Liver (tissue), 3 donors: ENCODE data around the gene PREPL.

Experiments used
- ATF3 ChIP-seq: IDR thresholded peaks from 2 replicates; pipeline ENCODE4 v1.6.1; 2016; ENCODE audit warnings: antibody characterized with exemption
- CTCF ChIP-seq: fragments of 150-350 bp; IDR thresholded peaks from 2 replicates; pipeline ENCODE4 v1.5.1; 2017; ENCODE audit warnings: improper control_type of control experiment, low read depth, low read length; ENCODE audit not compliant: missing input control
- EGR1 ChIP-seq, 2 donors: IDR thresholded peaks; 2 replicates each; pipeline ENCODE4 v1.6.1; 2016 to 2018; ENCODE audit warnings: antibody characterized with exemption in 2 of 2, low read depth in 2 of 2
- FOXA2 ChIP-seq: IDR thresholded peaks from 2 replicates; pipeline ENCODE4 v1.6.1; 2016; ENCODE audit warnings: antibody characterized with exemption
- GABPA ChIP-seq, 2 donors: IDR thresholded peaks in 1 of 2; conservative IDR thresholded peaks in 1 of 2; 2 replicates each; pipeline ENCODE4 v1.6.1; 2016; ENCODE audit warnings: antibody characterized with exemption in 2 of 2, mild to moderate bottlenecking in 1 of 2, moderate library complexity in 1 of 2
- HNF4A ChIP-seq, 2 donors: conservative IDR thresholded peaks; 2 replicates each; pipeline ENCODE4 v1.6.1; 2016; ENCODE audit warnings: antibody characterized with exemption in 2 of 2, mild to moderate bottlenecking in 2 of 2
- MAX ChIP-seq: IDR thresholded peaks from 2 replicates; pipeline ENCODE4 v1.6.1; 2016; ENCODE audit warnings: antibody characterized with exemption
- RAD21 ChIP-seq, 2 donors: IDR thresholded peaks; 2 replicates each; pipeline ENCODE4 v1.6.1; 2016; ENCODE audit warnings: antibody characterized with exemption in 2 of 2, mild to moderate bottlenecking in 2 of 2
- REST ChIP-seq: IDR thresholded peaks from 2 replicates; pipeline ENCODE4 v1.6.1; 2016; ENCODE audit warnings: antibody characterized with exemption, mild to moderate bottlenecking
- SP1 ChIP-seq: IDR thresholded peaks from 2 replicates; pipeline ENCODE4 v1.6.1; 2018; ENCODE audit warnings: antibody characterized with exemption, mild to moderate bottlenecking
- YY1 ChIP-seq: IDR thresholded peaks from 2 replicates; pipeline ENCODE4 v1.6.1; 2016; ENCODE audit warnings: antibody characterized with exemption, mild to moderate bottlenecking
- ZBTB33 ChIP-seq: IDR thresholded peaks from 2 replicates; pipeline ENCODE4 v1.6.1; 2016; ENCODE audit warnings: antibody characterized with exemption
- donor health status: healthy.
- donor health status: healthy.

- no peak for TF ChIP-seq CTCF
- TF ChIP-seq MAX, result no peak
- TF ChIP-seq YY1, result no peak
- no peak for TF ChIP-seq RAD21 (IDR thresholded peaks at IDR 0.05)
- no peak for TF ChIP-seq ATF3
- TF ChIP-seq REST, result no peak
- TF ChIP-seq ZBTB33, result no peak
- no peak for TF ChIP-seq EGR1 (IDR thresholded peaks at IDR 0.05; ENCODE audit: low read depth in 2 of 2)
- no peak for TF ChIP-seq FOXA2
- TF ChIP-seq SP1, result no peak
- no peak for TF ChIP-seq HNF4A (conservative IDR thresholded peaks at IDR 0.05)
- no peak for TF ChIP-seq GABPA (IDR thresholded peaks at IDR 0.05 in 1 of 2, conservative IDR thresholded peaks at IDR 0.05 in 1 of 2)
Observed at GRCh38 chr2:44362207-44363015, 1.1 kb upstream of the PREPL start.
